Activated CD4-positive, alpha-beta T cell treated with anti-CD3 and anti-CD28 coated beads, Interleukin-2, amount 10 ng/mL, durations not matched to agents 7 days and 5 days (primary cell): Measurements from ENCODE around the gene MADD. TPM values are rescaled to one million over a fixed set of nuclear protein-coding genes. Genes with fewer than 3 reads are reported as not detected.

ENCODE experiments used
- CTCF ChIA-PET: fragments of 350-600 bp; sonication (Branson Sonifier 250); formaldehyde crosslinking; loops from one replicate; lab custom pipeline; 2021; ENCODE audit warnings: antibody characterized with exemption; lab: Charles Lee
- POLR2A ChIA-PET: fragments of 350-600 bp; sonication (Branson Sonifier 250); formaldehyde crosslinking; loops from one replicate; lab custom pipeline; 2021; ENCODE audit warnings: antibody characterized with exemption; lab: Charles Lee
- DNase-seq: peaks from one replicate; pipeline ENCODE4 v3.0.0-alpha.2; 2020
- H3K27ac Mint-ChIP-seq: one replicate; pipeline ENCODE4 v1.8.0; 2021; ENCODE audit warnings: mild to moderate bottlenecking, moderate library complexity, mixed read lengths
- H3K27me3 Mint-ChIP-seq: one replicate; pipeline ENCODE4 v1.8.0; 2021; ENCODE audit warnings: mixed read lengths
- H3K36me3 Mint-ChIP-seq: one replicate; pipeline ENCODE4 v1.8.0; 2021; ENCODE audit warnings: low read depth, mixed read lengths
- H3K4me1 Mint-ChIP-seq: one replicate; pipeline ENCODE4 v1.8.0; 2021; ENCODE audit warnings: mixed read lengths
- H3K4me3 Mint-ChIP-seq: one replicate; pipeline ENCODE4 v1.8.0; 2021; ENCODE audit warnings: mild to moderate bottlenecking, moderate library complexity, mixed read lengths
- H3K9me3 Mint-ChIP-seq: one replicate; pipeline ENCODE4 v1.8.0; 2021; ENCODE audit warnings: mixed read lengths
- total RNA-seq, 2 experiments: library from RNA; stranded (reverse); gene quantifications; one replicate each; pipeline ENCODE4 v1.2.3, GENCODE V29; 2021

The MADD gene
- total RNA-seq, 2 experiments from 2014 or later, result 93.3 to 95.1 TPM

DNA sequence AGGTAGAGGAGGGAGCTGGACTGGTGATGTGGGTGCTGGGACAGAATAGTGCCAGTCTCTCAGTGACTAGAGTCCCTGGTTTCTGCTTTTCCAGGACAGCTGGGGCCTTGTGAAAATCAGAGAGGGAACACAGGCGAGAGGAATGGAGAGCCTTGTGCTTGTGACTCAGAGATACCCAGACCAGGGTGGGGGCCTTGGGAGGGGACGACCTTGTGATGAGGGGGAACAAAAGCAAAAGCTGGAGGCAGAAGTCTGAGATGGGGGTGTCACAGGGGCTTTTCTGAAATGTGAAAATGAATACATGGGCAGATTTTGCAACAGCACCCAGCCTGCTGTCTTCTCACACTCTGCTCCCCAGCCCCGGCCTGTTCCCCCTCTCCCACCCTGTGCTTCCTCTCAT, 15.5 kb upstream of the MADD start:
- Mint-ChIP-seq H3K36me3 (no peaks in the 10 kb centered on the region), H3K4me3 (no peak overlapping the region), H3K27ac (peak overlapping the region; percentile 74), H3K27me3 (no peaks in the 10 kb centered on the region), H3K9me3 (no peaks in the 10 kb centered on the region), H3K4me1 (peaks cover 24% of the 10 kb centered on the region)
- CTCF ChIA-PET, result interaction anchor here (1.2 to 1.4 kb wide), 2 partner anchors 9 to 10 kb away, joined by 4 to 6 read pairs; no protein-coding TSS in a partner anchor
- no peak for DNase-seq
- POLR2A ChIA-PET, result no interaction called here

DNA sequence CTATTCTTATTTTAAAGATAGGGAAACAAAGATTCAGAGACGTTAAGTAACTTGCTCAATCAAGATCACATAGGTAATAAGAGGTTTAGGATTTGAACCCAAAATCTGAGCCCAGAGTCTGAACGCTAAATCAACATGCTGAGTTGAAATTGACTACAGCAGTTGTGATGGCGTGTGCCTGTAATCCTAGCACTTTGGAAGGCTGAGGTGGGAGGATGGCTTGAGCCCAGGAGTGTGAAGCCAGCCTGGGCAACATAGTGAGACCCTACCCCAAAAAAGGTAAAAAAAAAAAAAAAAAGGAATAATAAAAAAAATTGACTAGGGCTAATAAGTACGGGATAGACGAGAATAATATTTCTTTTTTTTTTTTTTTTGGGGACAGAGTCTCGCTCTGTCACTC, 13.6 kb upstream of the MADD start:
- Mint-ChIP-seq H3K27ac (no peak overlapping the region), H3K4me3 (no peak overlapping the region), H3K27me3 (no peaks in the 10 kb centered on the region), H3K4me1 (peaks cover 26% of the 10 kb centered on the region), H3K36me3 (no peaks in the 10 kb centered on the region), H3K9me3 (no peaks in the 10 kb centered on the region)
- DNase-seq, result no peak
- CTCF ChIA-PET, result interaction anchor here (0.7 to 1.6 kb wide), 2 partner anchors 10 to 88 kb away, joined by 3 to 5 read pairs; no protein-coding TSS in a partner anchor
- POLR2A ChIA-PET, result interaction anchor here (0.7 kb wide), 1 partner anchor 10 kb away, joined by 5 read pairs; no protein-coding TSS in a partner anchor

DNA sequence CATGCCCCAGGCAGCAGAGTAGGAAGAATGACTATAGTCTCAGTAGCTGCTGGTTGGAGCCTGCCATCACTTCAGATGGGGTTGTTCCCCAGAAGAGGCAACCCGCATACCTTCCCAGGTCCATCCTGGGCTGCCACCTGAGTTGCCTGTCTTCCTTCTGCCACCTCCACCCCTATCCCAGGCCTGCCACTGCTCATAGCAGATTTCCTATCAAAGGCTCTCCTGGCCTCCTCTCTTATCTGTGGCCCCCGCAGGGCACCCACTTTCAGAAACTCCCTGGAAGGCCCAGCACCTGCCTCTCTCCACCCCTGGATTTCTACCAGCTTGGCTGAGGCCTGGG, 12.8 kb upstream of the MADD start:
- Mint-ChIP-seq H3K27ac (no peak overlapping the region), H3K4me1 (peaks cover 26% of the 10 kb centered on the region), H3K36me3 (no peaks in the 10 kb centered on the region), H3K9me3 (no peaks in the 10 kb centered on the region), H3K27me3 (no peaks in the 10 kb centered on the region), H3K4me3 (no peak overlapping the region)
- ChIA-PET CTCF (interaction anchor here (0.7 to 5.3 kb wide), 5 partner anchors 9 to 89 kb away, joined by 3 to 48 read pairs (median 4); partner anchors contain the start of gene ACP2), POLR2A (no interaction called here)
- DNase-seq, result no peak

DNA sequence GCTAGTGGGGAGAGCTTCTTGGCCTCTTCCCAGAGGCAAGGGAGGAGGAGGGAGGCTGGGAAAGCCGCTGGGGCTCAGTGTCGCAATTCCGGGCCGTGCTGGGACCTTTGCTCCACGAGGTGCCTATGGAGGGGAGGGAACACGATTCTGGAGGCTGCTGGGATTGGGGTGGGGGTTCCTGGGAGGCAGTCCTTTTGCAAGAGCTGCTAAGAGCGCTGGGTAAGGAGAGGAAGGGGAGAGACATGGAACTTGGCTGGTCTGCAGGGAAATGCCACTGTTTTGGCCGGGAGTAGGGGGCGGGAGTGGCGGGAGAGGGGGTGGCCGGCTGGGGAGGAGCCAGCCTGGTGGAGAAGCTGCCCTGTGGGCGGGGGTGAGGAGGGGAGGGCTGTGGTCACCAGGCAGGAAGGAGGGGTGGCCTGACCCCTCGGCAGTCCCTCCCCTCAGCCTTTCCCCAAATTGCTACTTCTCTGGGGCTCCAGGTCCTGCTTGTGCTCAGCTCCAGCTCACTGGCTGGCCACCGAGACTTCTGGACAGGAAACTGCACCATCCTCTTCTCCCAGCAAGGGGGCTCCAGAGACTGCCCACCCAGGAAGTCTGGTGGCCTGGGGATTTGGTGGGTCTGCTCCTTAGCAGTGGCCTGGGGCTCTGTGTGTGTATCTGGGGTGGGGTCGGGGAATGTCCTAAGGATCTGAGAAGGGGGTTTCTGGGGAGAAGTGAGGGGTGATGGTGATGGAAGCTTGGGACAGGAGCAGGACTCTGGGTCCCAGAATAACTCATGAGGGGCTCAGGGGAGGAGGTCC, 12.2 kb upstream of the MADD start, which contains the start of gene NR1H3:
Gene NR1H3 (plus strand): TSS at position 480 of the 800 bp plus-strand sequence. CDS start 1,221 bp downstream, outside the sequence.
- no peaks in the 10 kb centered on the region for H3K36me3 Mint-ChIP-seq
- peak within 1 kb of the TSS; percentile 64 for H3K27ac Mint-ChIP-seq
- no peak for DNase-seq
- peaks cover 26% of the 10 kb centered on the region for H3K4me1 Mint-ChIP-seq
- POLR2A ChIA-PET, result no interaction called here
- CTCF ChIA-PET, result interaction anchor here (0.6 to 5.3 kb wide), 6 partner anchors 9 to 343 kb away, joined by 3 to 48 read pairs (median 4); partner anchors contain the start of gene ACP2
- no peaks in the 10 kb centered on the region for H3K9me3 Mint-ChIP-seq
- no peak within 1 kb of the TSS for H3K4me3 Mint-ChIP-seq
- no peaks in the 10 kb centered on the region for H3K27me3 Mint-ChIP-seq

DNA sequence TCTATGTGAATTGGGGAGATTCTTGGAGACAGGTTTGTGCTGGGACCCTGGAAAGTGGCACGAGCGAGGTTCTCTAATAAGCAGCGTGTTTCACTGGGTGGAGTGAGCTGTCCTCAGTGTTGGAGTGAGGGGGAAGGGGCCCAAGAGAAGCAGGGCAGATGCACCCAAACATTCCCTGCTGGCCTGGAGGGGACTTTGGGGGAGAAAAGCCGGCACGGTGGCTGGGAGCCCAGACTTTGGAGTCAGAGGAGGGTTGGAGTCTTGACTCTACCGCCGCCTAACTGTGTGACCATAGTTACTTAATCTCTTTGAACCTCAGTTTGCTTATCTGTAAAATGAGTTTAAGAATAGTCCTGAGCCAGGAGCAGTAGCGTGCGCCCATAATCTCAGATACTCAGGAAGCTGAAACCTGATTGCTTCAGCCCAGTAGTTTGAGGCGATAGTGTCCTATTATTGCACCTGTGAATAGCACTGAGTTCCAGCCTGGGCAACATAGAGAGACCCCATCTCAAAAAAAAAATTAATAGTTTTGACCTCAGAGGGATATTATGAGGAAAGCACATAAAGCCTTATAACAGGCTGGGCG, 11.5 kb upstream of the MADD start:
- no peaks in the 10 kb centered on the region for H3K36me3 Mint-ChIP-seq
- H3K9me3 Mint-ChIP-seq, result no peaks in the 10 kb centered on the region
- H3K27ac Mint-ChIP-seq, result peak overlapping the region; percentile 64
- H3K4me3 Mint-ChIP-seq, result no peak overlapping the region
- no peak for DNase-seq
- POLR2A ChIA-PET, result no interaction called here
- peaks cover 26% of the 10 kb centered on the region for H3K4me1 Mint-ChIP-seq
- H3K27me3 Mint-ChIP-seq, result no peaks in the 10 kb centered on the region
- CTCF ChIA-PET, result interaction anchor here (0.6 to 5.3 kb wide), 7 partner anchors 10 to 342 kb away, joined by 3 to 48 read pairs (median 5); partner anchors contain the start of gene ACP2

DNA sequence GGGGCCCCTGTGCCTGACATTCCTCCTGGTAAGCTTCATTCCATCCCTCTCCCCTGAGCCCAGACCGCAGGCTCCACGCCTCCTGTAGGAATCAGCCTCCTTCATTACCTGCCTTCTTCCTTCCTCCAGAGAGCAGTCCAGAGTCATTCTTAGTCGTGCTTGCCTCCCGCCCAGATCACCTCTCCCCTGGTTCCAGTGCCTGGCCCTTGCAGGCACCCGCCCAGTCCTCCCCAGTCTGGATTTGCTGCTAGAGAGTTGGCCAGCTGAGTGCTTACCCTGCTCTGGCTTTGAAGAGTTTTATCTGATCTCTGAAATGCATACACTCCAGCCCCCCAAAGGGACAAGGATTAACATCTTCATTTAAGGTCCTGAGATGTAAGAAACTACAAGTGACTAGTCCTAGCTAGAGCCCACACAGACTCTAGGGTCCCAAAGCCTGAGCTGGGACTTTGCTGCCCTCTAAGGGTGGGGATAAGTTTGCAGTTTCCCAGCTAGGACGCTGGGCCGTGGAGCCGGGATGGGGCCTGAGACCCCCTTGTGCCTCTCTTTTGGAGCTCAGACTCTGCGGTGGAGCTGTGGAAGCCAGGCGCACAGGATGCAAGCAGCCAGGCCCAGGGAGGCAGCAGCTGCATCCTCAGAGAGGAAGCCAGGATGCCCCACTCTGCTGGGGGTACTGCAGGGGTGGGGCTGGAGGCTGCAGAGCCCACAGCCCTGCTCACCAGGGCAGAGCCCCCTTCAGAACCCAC, 10.5 kb upstream of the MADD start:
- H3K27ac Mint-ChIP-seq, result peak overlapping the region; percentile 28
- H3K4me3 Mint-ChIP-seq, result no peak overlapping the region
- H3K9me3 Mint-ChIP-seq, result no peaks in the 10 kb centered on the region
- H3K36me3 Mint-ChIP-seq, result no peaks in the 10 kb centered on the region
- no peaks in the 10 kb centered on the region for H3K27me3 Mint-ChIP-seq
- peak; percentile 43 for DNase-seq
- CTCF ChIA-PET, result interaction anchor here (0.5 to 5.3 kb wide), 16 partner anchors 9 to 367 kb away, joined by 3 to 48 read pairs (median 4); partner anchors contain the start of genes ACP2 and DDB2
- H3K4me1 Mint-ChIP-seq, result peaks cover 28% of the 10 kb centered on the region
- POLR2A ChIA-PET, result no interaction called here

DNA sequence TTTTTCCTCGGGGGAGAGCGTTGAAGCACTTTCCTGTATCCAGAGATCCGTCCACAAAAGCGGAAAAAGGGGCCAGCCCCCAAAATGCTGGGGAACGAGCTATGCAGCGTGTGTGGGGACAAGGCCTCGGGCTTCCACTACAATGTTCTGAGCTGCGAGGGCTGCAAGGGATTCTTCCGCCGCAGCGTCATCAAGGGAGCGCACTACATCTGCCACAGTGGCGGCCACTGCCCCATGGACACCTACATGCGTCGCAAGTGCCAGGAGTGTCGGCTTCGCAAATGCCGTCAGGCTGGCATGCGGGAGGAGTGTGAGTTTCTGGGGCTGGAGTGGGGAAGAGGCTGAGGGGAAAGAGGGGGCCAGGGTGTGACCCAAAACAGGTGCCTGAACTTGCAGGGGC, 9.6 kb upstream of the MADD start:
- POLR2A ChIA-PET, result no interaction called here
- Mint-ChIP-seq H3K36me3 (peaks cover 3% of the 10 kb centered on the region), H3K4me1 (peaks cover 30% of the 10 kb centered on the region), H3K4me3 (no peak overlapping the region), H3K9me3 (no peaks in the 10 kb centered on the region), H3K27ac (peak overlapping the region; percentile 54), H3K27me3 (no peaks in the 10 kb centered on the region)
- no peak for DNase-seq
- CTCF ChIA-PET, result interaction anchor here (0.6 to 5.3 kb wide), 6 partner anchors 8 to 1052 kb away, joined by 3 to 48 read pairs (median 4); partner anchors contain the start of genes ACP2 and DDB2

DNA sequence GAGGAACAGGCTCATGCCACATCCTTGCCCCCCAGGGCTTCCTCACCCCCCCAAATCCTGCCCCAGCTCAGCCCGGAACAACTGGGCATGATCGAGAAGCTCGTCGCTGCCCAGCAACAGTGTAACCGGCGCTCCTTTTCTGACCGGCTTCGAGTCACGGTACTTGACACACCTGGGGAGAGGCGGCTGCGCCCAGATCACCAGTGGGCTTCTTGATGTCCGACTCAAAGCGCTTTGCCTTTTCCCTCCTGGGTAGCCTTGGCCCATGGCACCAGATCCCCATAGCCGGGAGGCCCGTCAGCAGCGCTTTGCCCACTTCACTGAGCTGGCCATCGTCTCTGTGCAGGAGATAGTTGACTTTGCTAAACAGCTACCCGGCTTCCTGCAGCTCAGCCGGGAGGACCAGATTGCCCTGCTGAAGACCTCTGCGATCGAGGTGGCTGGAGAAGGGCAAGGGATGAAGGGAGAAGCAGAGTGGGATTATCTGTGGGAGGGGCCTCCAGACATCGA, 8.6 kb upstream of the MADD start:
- ChIA-PET CTCF (interaction anchor here (0.6 to 5.3 kb wide), 5 partner anchors 9 to 413 kb away, joined by 3 to 48 read pairs (median 3); partner anchors contain the start of genes ACP2 and ARFGAP2), POLR2A (no interaction called here)
- Mint-ChIP-seq H3K27me3 (no peaks in the 10 kb centered on the region), H3K9me3 (no peaks in the 10 kb centered on the region), H3K4me1 (peaks cover 38% of the 10 kb centered on the region), H3K36me3 (peaks cover 4% of the 10 kb centered on the region), H3K27ac (no peak overlapping the region), H3K4me3 (no peak overlapping the region)
- no peak for DNase-seq

DNA sequence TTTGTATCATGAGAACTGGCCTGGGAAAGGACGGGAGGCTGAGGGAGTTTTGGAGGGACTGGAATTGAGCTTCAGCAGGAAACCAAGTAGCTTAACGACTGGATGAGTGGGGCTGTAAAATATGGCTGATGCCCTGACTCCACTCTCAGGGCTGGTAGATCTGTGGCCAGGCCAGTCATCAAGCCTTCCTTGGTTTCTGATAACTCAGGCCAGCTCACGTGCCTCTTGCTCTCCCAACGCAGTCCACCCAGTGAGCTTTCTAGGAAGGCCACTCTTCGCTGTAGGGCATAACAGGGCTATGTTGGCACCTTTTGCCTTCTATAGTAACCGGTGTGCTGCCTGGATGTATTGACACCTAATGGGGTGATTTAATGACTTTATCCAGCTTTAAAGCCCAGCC, 5.8 kb upstream of the MADD start:
- Mint-ChIP-seq H3K4me1 (peaks cover 51% of the 10 kb centered on the region), H3K4me3 (no peak overlapping the region), H3K9me3 (no peaks in the 10 kb centered on the region), H3K27ac (peak overlapping the region; percentile 79), H3K27me3 (no peaks in the 10 kb centered on the region), H3K36me3 (peaks cover 4% of the 10 kb centered on the region)
- CTCF ChIA-PET, result interaction anchor here (0.7 to 2.4 kb wide), 5 partner anchors 10 to 144 kb away, joined by 3 to 10 read pairs (median 4); partner anchors contain the start of genes ACP2 and SLC39A13
- POLR2A ChIA-PET, result interaction anchor here (1.5 kb wide), 1 partner anchor 16 kb away, joined by 4 read pairs; the partner anchor contains the start of gene ACP2
- DNase-seq, result no peak

DNA sequence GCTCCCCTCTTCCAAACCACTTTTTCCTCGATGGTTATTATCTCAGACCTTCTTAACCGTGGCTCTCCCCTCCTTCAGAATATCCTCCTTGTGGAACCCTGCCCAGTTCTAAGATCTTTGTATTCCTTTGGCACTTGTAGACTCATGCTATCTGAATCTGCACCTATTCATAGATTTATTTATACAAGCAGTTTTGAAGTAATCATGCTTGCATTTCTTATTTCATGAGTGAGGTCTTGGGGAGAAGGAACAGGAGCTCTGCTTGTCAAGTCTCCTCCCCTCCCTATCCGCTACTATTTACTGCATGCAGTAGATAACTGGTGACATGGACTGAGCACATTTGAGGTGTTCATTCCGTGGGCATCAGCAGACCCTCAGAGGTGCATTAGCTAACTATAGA, 5.4 kb upstream of the MADD start:
- H3K4me1 Mint-ChIP-seq, result peaks cover 49% of the 10 kb centered on the region
- CTCF ChIA-PET, result interaction anchor here (1.1 to 2.4 kb wide), 3 partner anchors 16 to 144 kb away, joined by 3 to 10 read pairs (median 4); partner anchors contain the start of genes ACP2 and SLC39A13
- peaks cover 4% of the 10 kb centered on the region for H3K36me3 Mint-ChIP-seq
- H3K27ac Mint-ChIP-seq, result peak overlapping the region; percentile 86
- H3K9me3 Mint-ChIP-seq, result no peaks in the 10 kb centered on the region
- POLR2A ChIA-PET, result interaction anchor here (1.5 kb wide), 1 partner anchor 16 kb away, joined by 4 read pairs; the partner anchor contains the start of gene ACP2
- no peak overlapping the region for H3K4me3 Mint-ChIP-seq
- DNase-seq, result no peak
- no peaks in the 10 kb centered on the region for H3K27me3 Mint-ChIP-seq

DNA sequence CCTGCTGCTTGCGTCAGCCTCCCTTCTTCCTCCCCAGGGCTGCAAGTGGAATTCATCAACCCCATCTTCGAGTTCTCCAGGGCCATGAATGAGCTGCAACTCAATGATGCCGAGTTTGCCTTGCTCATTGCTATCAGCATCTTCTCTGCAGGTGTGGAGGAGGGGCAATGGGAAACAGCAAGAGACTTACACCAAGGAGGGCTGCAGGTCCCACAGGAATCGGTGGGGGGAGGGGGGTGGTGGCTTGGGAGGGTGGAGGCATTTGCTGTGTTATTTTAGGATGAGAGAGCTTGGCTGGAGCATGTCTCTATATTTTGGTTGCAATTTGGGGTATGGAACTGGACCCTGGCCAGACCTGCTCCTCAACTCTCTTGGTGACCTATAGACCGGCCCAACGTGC, 2.1 kb upstream of the MADD start:
- CTCF ChIA-PET, result interaction anchor here (0.8 to 1.0 kb wide), 3 partner anchors 8 to 40 kb away, joined by 3 to 4 read pairs (median 4); no protein-coding TSS in a partner anchor
- POLR2A ChIA-PET, result no interaction called here
- Mint-ChIP-seq H3K4me3 (peak overlapping the region; percentile 81), H3K4me1 (peaks cover 63% of the 10 kb centered on the region), H3K27ac (peak overlapping the region; percentile 99), H3K27me3 (no peaks in the 10 kb centered on the region), H3K36me3 (peaks cover 4% of the 10 kb centered on the region), H3K9me3 (no peaks in the 10 kb centered on the region)
- DNase-seq, result no peak
